T-helper 1 cell treated with Interleukin-12 subunit alpha and Interleukin-12 subunit beta and Interleukin-4 antibody, amounts not matched to agents 30 μg/mL and 1 μg/mL, for 36 hours (primary cell): ENCODE measurements around the gene KIAA1328.
"Not testable (repeated sequence)": the region's sequence is repeated elsewhere in the genome, so short reads cannot be mapped to it uniquely, and the experiment has no call there.

ENCODE experiments used
- H3K27ac Mint-ChIP-seq: one replicate; pipeline ENCODE4 v1.8.0; 2021; ENCODE audit warnings: mild to moderate bottlenecking, mixed read lengths
- H3K27me3 Mint-ChIP-seq: one replicate; pipeline ENCODE4 v1.8.0; 2021; ENCODE audit warnings: low read depth, mixed read lengths
- H3K36me3 Mint-ChIP-seq: one replicate; pipeline ENCODE4 v1.8.0; 2021; ENCODE audit warnings: low read depth, mixed read lengths
- H3K4me1 Mint-ChIP-seq: one replicate; pipeline ENCODE4 v1.8.0; 2021; ENCODE audit warnings: low read depth, mixed read lengths
- H3K4me3 Mint-ChIP-seq: one replicate; pipeline ENCODE4 v1.8.0; 2021; ENCODE audit warnings: mild to moderate bottlenecking, moderate library complexity, mixed read lengths
- H3K9me3 Mint-ChIP-seq: one replicate; pipeline ENCODE4 v1.8.0; 2021; ENCODE audit warnings: mixed read lengths

KIAA1328 gene

DNA sequence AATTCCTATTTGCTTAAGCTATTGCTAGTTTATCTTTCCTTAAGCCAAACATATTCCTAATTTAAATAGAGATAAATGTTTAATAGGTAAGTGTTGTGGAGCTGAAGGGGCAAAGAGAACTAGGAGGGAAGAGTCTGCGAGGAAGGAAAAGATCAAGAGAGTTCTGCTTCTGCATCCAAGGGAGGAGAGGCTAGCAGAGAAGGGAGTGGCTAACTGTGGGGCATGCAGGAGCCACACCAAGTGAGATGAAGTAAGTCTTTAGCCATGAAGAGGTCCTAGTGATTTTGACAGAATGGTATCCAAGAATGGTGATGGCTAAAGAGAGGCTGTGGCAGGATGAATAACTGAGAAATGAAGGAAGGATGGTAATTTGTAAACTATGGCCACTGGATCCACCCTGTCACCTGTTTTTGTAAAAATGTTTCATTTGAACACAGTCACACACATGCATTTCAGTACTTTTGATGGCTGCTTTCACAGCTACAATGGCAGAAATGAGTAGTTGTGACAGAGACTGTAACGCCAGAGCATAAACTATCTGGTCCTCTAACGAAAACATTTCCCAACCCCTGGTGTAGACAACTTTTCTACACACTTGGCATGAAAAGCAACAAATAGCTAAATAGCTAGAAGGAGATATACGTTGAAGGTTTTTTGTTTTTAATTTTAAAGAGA, 15.7 kb upstream of the KIAA1328 start:
- H3K36me3 Mint-ChIP-seq = peaks cover 18% of the 10 kb centered on the region
- H3K4me1 Mint-ChIP-seq = peaks cover 17% of the 10 kb centered on the region
- no peaks in the 10 kb centered on the region for H3K27me3 Mint-ChIP-seq
- no peaks in the 10 kb centered on the region for H3K9me3 Mint-ChIP-seq
- no peak overlapping the region for H3K4me3 Mint-ChIP-seq
- peak overlapping the region; percentile 5 for H3K27ac Mint-ChIP-seq

DNA sequence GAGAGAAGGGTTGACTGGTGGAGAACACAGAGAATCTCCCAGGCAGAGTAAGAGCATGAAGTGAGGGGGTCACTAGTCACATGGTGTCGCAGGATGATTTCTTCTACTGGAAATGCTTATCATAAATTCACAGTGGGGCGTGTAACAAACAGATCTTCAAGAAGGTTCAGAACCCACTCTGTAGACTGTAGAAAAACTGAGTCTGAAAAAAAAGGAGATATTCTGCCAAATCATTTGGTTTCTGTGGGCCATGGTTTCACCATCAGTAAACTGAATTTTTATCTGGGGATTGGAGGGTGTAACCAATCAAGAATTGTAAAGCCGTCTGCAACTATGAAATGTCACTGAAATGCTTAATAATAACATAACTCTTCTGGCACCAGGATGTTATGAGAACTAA, 15.1 kb upstream of the KIAA1328 start:
- peaks cover 23% of the 10 kb centered on the region for H3K36me3 Mint-ChIP-seq
- H3K27me3 Mint-ChIP-seq = no peaks in the 10 kb centered on the region
- H3K27ac Mint-ChIP-seq = no peak overlapping the region
- H3K4me3 Mint-ChIP-seq = no peak overlapping the region
- H3K9me3 Mint-ChIP-seq = no peaks in the 10 kb centered on the region
- peaks cover 17% of the 10 kb centered on the region for H3K4me1 Mint-ChIP-seq

DNA sequence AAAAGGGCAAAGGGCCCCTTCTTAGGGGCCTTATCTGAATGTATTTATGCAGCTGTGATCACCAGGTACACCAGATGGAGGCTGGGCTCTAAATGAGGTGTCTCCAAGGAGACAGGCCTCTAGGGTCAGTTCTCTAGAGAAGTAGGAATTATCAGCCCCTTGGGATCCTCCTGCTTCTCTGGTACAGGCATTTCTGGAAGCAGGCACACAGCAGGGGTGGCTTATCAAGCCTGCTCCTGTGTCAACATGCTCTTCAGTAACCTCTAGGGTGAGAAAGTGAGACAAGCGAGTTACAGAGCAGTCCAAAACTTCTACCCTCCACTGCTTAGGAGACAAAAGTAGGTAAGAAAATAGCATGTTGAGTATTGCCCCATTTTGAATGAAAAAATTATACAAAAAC, 13.9 kb upstream of the KIAA1328 start:
- no peaks in the 10 kb centered on the region for H3K27me3 Mint-ChIP-seq
- peaks cover 28% of the 10 kb centered on the region for H3K36me3 Mint-ChIP-seq
- no peak overlapping the region for H3K4me3 Mint-ChIP-seq
- no peak overlapping the region for H3K27ac Mint-ChIP-seq
- H3K9me3 Mint-ChIP-seq = no peaks in the 10 kb centered on the region
- peaks cover 13% of the 10 kb centered on the region for H3K4me1 Mint-ChIP-seq

DNA sequence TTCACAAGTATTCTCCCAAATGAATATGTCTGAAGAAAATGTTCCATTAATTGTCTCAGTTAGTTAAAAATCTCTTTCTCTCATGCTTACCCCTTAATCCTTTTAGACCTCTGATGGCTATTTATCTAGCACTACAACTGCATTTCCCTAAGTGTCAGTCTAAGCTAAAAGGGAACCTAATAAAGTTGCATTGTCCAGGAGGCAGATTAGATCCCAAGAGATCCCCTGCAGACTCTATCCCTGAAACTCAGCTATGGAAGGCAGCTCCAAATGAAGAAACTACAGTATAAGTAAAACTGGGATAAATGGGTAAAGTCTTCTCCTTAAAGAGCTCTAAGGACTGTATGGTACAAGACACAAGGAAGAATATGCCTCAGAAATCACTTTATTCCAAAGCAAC, 12.8 kb upstream of the KIAA1328 start:
- H3K36me3 Mint-ChIP-seq = peaks cover 31% of the 10 kb centered on the region

DNA sequence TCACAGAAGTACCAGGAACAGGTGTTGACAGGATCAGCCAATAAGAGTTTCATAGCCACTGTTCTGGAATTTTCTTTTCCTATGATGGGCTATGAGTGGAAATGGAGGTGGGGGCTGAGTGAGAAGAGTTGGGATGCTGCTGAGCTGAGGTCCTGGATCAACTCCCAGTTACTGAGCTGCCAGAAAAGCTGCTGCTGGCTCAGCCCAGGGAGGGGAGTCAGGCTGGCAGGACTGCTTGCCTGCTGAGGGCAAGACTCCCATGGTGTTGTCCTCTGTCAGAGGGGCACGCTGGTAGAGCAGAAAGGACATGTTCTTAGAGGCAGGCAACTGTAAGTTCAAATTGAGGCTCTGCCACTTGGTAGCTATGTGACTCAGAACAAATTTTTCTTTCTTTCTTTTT, 11.9 kb upstream of the KIAA1328 start:
- no peak overlapping the region for H3K27ac Mint-ChIP-seq
- H3K27me3 Mint-ChIP-seq = no peaks in the 10 kb centered on the region
- no peak overlapping the region for H3K4me3 Mint-ChIP-seq
- no peaks in the 10 kb centered on the region for H3K9me3 Mint-ChIP-seq
- peaks cover 16% of the 10 kb centered on the region for H3K4me1 Mint-ChIP-seq
- H3K36me3 Mint-ChIP-seq = peaks cover 36% of the 10 kb centered on the region

More for the DNA sequence above, 12.8 kb upstream of the KIAA1328 start:
- H3K4me1 Mint-ChIP-seq = peaks cover 16% of the 10 kb centered on the region
- H3K27me3 Mint-ChIP-seq, H3K9me3 Mint-ChIP-seq, H3K27ac Mint-ChIP-seq, H3K4me3 Mint-ChIP-seq: not testable (repeated sequence)

DNA sequence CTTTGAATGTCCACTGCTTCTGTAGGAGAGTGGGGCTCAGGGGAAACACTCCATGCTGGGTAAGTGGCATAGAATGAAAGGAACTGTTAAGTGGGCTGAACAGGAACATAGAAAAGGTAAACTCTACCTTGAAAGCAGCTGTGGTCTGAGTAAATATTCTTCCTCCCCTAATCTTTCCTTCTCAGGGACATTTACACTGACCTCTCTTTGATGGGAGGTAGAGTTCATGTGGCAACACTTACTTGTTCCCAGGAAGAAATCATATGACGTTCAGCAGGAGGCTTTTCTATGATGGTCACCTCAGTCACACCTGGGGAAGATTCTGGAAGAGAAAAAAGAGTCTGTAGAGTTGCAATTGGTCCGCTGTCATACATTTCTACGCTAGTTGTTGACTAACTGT, 10.3 kb upstream of the KIAA1328 start:
- Mint-ChIP-seq H3K9me3 (no peaks in the 10 kb centered on the region), H3K27me3 (no peaks in the 10 kb centered on the region), H3K4me1 (peaks cover 7% of the 10 kb centered on the region), H3K36me3 (peaks cover 31% of the 10 kb centered on the region), H3K27ac (no peak overlapping the region), H3K4me3 (no peak overlapping the region)

DNA sequence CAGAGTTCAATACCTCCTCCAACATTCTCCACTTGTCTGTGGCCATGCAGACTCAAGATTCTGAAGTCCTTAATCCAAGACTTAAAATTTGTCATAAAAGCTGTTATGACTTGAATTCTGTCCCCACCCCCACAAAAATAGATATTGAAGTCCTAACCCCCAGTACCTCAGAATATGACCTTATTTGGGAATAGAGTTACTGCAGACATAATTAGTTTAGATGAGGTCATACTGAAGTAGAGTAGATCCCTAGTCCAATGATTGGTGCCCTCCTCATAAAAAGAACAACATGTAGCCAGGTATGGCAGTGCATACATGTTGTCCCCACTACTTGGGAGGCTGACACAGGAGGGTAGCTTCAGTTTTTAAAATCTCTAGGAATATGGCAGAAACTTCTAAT, 9.3 kb upstream of the KIAA1328 start:
- Mint-ChIP-seq H3K4me1 (peaks cover 14% of the 10 kb centered on the region), H3K9me3 (no peaks in the 10 kb centered on the region), H3K27ac (no peak overlapping the region), H3K27me3 (no peaks in the 10 kb centered on the region), H3K36me3 (peaks cover 25% of the 10 kb centered on the region), H3K4me3 (no peak overlapping the region)

DNA sequence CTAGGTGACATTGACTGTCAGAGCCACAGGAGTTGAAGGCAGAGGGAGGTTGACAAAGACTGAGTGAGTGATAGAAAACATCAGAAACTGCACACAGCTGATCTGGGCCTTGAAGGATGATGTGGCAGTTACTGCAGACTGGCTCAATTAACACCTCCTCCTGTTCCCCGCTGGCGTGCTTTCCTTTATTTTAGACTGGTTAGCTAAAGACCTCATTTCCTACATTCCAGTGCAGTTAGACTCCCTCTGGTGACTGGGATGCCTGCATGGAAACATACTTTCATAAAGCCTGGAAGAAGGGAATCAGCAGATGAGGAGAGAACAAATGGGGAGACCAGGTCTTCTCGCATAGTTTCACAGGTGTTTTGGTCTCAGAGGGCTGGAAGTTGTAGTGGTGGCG, 7.2 kb upstream of the KIAA1328 start:
- no peak overlapping the region for H3K27ac Mint-ChIP-seq
- no peak overlapping the region for H3K4me3 Mint-ChIP-seq
- H3K9me3 Mint-ChIP-seq = no peaks in the 10 kb centered on the region
- H3K4me1 Mint-ChIP-seq = peaks cover 20% of the 10 kb centered on the region
- peaks cover 25% of the 10 kb centered on the region for H3K36me3 Mint-ChIP-seq
- no peaks in the 10 kb centered on the region for H3K27me3 Mint-ChIP-seq

DNA sequence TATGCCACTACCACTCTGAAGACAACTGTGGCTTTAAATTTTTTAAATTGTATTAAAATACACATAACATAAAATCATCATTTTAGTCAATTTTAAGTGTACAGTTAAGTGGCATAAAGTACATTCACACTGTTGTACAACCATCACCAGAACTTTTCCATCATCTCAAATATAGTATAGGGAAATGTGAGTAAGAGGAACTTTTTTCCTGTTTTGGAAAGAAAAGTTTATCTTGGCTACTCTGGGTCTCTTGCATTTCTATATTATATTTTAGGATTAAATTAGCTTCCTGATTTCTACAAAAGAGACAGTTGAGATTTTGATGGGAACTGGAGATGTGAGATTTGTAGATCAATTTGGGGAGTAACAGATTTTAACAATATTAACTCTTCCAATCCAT, 3.4 kb upstream of the KIAA1328 start:
- H3K9me3 Mint-ChIP-seq = no peaks in the 10 kb centered on the region
- peaks cover 38% of the 10 kb centered on the region for H3K4me1 Mint-ChIP-seq
- no peaks in the 10 kb centered on the region for H3K27me3 Mint-ChIP-seq
- H3K27ac Mint-ChIP-seq = no peak overlapping the region
- H3K36me3 Mint-ChIP-seq = peaks cover 11% of the 10 kb centered on the region
- no peak overlapping the region for H3K4me3 Mint-ChIP-seq

DNA sequence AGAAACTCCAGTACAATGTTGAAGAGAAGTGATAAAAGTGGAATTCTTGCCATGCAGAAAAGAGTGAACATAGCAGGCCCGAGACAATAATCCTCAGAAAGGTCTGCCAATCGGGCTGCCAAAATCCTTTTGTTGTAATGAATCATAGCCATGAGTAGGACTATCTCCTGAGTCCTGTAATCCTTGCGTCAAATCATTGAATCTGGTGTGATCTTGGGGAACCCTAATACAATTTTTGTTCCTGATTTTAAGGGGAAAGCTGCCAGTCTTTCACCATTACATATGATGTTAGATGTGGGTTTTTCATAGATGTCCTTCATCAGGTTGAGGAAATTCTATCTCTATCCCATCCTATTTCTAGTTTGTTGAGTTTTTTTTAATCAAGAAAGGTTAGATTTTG, 2.4 kb upstream of the KIAA1328 start:
- Mint-ChIP-seq H3K4me1 (peaks cover 41% of the 10 kb centered on the region), H3K4me3 (no peak overlapping the region), H3K27me3 (no peaks in the 10 kb centered on the region), H3K9me3 (no peaks in the 10 kb centered on the region), H3K27ac (no peak overlapping the region), H3K36me3 (peaks cover 5% of the 10 kb centered on the region)

DNA sequence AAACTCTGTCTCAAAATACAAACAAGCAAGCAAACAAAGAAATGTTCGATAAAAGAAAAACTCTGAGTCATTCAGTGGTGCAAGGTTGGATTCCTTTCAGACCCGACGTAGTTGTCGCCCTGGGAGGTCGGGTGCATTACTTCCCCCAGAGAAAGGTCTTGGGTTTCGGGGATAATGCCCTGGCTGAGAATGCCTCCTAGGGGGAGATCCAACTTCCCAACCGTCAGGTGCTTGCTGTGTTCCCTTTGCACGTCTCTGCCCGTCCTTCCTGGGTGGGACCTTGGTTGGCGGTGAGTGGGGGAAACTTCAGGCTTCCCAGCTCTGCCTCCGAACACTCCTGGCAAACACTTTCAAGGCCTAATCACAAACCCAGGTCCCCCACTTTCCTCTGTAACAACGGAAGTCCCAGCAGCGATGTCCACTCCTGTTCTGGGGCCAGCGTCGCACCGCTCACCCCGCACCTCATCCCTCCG, 734 bp upstream of the KIAA1328 start:
- H3K36me3 Mint-ChIP-seq = peaks cover 2% of the 10 kb centered on the region

DNA sequence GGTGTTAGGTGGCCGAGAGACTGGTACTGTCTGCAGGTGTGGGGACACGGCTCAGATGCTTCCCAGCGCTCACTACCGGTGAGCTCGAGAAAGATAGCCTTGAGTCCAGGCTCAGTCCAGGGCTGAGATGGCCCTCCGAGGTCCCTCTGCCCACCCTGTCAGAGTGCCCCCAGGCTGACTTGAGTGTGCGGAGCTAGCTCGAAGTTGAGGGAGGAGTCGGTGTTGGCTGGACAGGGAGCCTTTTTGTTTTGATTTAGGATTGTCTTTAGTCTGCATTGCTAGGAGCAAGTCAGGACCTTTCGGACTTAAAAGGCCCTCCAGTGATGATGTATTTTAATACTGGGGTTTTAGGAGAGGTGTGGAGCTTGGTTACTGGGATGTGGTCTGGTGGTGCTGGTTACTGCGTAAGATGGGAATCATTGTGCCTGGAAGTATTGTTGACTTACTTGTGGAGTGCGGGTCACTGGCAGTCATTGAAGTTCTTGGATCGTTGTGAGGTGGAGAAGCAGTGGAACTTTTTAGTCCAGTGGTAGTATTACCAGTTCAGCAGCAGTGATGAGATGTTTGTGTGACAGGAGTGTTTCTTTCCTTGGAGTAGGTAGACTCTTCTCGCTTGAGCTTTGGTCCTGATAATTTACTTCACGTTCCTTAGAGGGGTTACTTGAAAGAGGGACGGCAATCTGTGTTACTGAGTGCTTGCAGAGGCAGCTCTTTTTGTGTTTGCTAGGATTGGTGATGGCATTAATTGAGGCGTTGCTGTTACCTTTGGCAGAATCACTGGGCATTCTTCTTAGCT, 633 bp downstream of the KIAA1328 start:
- peaks cover 40% of the 10 kb centered on the region for H3K4me1 Mint-ChIP-seq
- peaks cover 3% of the 10 kb centered on the region for H3K36me3 Mint-ChIP-seq
- peak overlapping the region; percentile 85 for H3K27ac Mint-ChIP-seq
- no peaks in the 10 kb centered on the region for H3K27me3 Mint-ChIP-seq
- H3K9me3 Mint-ChIP-seq = no peaks in the 10 kb centered on the region
- peak overlapping the region; percentile 98 for H3K4me3 Mint-ChIP-seq

More for the DNA sequence above, 734 bp upstream of the KIAA1328 start:
- Mint-ChIP-seq H3K27me3 (no peaks in the 10 kb centered on the region), H3K9me3 (no peaks in the 10 kb centered on the region), H3K4me1 (peaks cover 44% of the 10 kb centered on the region), H3K4me3 (peak overlapping the region; percentile 98), H3K27ac (peak overlapping the region; percentile 97)

DNA sequence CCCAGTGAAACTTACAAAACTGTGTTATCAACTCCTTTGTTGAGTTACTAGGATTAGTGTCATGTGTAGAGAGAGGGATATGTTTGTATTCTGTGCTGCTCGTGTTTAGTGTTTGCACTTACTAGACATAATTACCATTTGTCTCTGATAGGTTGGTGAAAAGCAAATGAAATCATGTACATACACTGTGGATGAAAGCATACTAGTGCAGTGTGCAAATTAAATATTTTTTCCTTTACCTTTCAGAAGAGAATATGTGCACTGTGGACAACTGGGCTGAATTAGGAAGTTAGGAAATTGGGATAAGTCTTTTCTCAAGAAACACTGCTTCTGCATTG, 1.2 kb downstream of the KIAA1328 start:
- Mint-ChIP-seq H3K4me1 (peaks cover 37% of the 10 kb centered on the region), H3K27me3 (no peaks in the 10 kb centered on the region), H3K4me3 (peak overlapping the region; percentile 98), H3K27ac (peak overlapping the region; percentile 85), H3K9me3 (no peaks in the 10 kb centered on the region), H3K36me3 (peaks cover 3% of the 10 kb centered on the region)

DNA sequence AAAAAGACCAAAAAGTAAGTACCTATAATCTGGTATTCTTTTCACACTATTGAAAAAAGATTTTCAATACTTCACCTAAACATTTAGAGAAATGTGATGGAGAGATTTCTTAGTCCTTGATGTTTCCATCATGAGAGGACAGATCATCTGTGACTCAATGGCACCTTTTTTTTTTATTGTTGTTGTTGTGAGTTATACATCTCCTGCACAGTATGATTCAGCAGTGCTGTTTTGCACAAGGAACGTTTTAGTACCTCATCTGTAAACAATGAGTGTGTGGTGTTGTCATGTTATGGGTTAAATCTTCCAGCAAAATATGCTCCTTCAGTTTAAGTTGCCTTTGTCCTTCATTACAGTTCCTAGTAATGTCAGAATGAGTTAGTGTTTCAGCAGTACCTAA, 2.2 kb downstream of the KIAA1328 start:
- Mint-ChIP-seq H3K4me3 (no peak overlapping the region), H3K36me3 (peaks cover 3% of the 10 kb centered on the region), H3K27ac (no peak overlapping the region), H3K4me1 (peaks cover 37% of the 10 kb centered on the region), H3K9me3 (no peaks in the 10 kb centered on the region), H3K27me3 (no peaks in the 10 kb centered on the region)

DNA sequence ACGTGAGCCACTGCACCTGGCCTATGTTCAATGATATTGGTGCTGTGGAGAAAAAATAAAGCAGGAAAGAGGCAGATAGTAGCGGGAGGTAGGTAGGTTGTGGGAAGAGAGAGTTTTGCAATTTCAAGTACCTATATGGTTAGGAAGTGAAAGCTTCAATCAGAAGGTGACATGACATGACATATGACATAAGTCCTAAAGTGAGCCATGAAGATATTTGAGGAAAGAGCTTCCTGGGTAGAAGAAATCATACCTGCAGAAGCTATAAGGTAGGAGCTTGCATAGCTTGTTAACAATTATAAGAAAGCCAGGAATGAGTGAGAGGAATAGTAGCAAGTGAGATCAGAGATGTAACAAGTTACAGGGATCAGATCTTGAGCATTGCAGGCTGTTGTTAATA, 4.2 kb downstream of the KIAA1328 start:
- peaks cover 11% of the 10 kb centered on the region for H3K36me3 Mint-ChIP-seq
- H3K9me3 Mint-ChIP-seq = no peaks in the 10 kb centered on the region
- peaks cover 24% of the 10 kb centered on the region for H3K4me1 Mint-ChIP-seq
- no peak overlapping the region for H3K27ac Mint-ChIP-seq
- no peak overlapping the region for H3K4me3 Mint-ChIP-seq
- H3K27me3 Mint-ChIP-seq = no peaks in the 10 kb centered on the region
